Astrocyte of the spinal cord (primary cell): Measurements from ENCODE around the gene SMG7.

Experiments used
- DNase-seq: peaks from one replicate; pipeline ENCODE4 v3.0.0; 2011; ENCODE audit warnings: low read depth, low spot score
- H3K4me3 ChIP-seq: 2 replicates; pipeline ENCODE4 v1.5.1; 2011; ENCODE audit warnings: low read depth, mild to moderate bottlenecking, low read length, moderate library complexity
- in situ Hi-C: cut with HindIII; loops from 2 replicates; pipeline ENCODE4 v1.10.0; 2017; ENCODE audit warnings: low sequenced_read_pairs
- TF ChIP-seq, protein P1 (sequence below): IDR thresholded peaks from 2 replicates; pipeline ENCODE4 v1.5.1; 2012; ENCODE audit warnings: low read depth, mild to moderate bottlenecking, low read length, inconsistent platforms

The SMG7 gene

DNA sequence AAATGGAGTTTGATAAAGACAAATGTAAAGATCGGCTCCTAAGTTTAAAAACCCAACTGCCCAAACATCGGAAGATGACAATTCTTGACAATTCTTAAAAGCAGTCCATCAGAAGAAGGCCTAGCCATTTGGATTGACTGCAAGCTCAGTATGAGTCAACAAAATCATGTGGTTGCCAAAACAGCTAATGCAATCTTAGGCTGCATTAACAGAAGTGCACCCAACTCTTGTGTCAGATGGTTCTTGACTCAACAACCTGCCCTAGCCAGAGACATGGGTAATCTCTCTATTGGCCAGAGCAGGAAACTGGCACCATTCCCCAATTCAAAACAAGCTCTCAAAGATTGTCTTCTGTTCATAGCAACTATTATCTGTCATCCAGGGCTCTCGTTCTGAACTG is 127.8 kb downstream of the SMG7 start:
- peak; percentile 70 for DNase-seq
- TF ChIP-seq, protein P1, sequence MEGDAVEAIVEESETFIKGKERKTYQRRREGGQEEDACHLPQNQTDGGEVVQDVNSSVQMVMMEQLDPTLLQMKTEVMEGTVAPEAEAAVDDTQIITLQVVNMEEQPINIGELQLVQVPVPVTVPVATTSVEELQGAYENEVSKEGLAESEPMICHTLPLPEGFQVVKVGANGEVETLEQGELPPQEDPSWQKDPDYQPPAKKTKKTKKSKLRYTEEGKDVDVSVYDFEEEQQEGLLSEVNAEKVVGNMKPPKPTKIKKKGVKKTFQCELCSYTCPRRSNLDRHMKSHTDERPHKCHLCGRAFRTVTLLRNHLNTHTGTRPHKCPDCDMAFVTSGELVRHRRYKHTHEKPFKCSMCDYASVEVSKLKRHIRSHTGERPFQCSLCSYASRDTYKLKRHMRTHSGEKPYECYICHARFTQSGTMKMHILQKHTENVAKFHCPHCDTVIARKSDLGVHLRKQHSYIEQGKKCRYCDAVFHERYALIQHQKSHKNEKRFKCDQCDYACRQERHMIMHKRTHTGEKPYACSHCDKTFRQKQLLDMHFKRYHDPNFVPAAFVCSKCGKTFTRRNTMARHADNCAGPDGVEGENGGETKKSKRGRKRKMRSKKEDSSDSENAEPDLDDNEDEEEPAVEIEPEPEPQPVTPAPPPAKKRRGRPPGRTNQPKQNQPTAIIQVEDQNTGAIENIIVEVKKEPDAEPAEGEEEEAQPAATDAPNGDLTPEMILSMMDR = no peak
- H3K4me3 ChIP-seq = no peak overlapping the region
- in situ Hi-C loops = no loop called here

DNA sequence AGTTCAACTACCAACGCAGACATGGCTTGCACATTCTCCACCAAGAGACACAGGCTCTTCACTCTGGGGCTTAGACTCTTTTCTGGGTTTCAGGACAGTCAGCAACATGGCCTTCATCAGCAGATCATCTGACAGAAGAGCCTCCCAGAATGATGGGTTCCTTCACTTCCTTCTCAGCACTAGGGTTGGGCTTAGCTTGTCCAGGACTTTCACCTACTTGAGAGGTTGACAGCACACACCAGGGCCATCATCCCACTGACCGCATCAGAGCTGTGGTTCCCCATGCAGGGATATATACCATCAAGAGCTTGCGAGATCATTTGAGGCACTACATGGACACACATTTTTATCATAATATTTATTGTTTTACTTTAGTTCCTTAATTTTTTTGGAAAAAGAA is 128.3 kb downstream of the SMG7 start:
- TF ChIP-seq, protein P1 = no peak
- H3K4me3 ChIP-seq = no peak overlapping the region
- in situ Hi-C loops = no loop called here
- no peak for DNase-seq

DNA sequence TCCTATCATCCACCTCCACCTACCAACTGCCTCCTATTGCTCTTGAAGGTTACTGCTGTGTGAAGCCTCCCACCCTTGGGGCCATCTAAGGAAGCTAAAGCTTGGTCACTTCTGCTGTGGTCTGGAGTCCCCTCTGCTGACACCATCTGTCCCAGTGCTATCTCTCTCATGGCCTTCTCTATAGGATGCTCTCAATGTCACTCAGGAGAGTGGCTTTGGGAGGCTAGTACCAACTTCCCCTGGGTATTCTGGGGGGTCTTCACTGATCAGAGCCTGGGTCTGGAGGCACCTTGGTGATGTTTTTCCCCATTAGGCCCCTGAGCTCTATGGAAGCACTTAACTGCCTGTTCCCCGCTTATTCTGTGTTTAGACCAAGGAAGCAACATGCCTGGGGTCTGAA is 130.2 kb downstream of the SMG7 start:
- no peak overlapping the region for H3K4me3 ChIP-seq
- TF ChIP-seq, protein P1 = no peak
- no peak for DNase-seq
- in situ Hi-C loops = no loop called here
